AG10803 (cell line): Measurements from ENCODE around the gene PPP1CB.
A peak's percentile ranks its signal among the peaks of the same experiment; 100 is the strongest.
"Not testable (repeated sequence)": the region's sequence is repeated elsewhere in the genome, so short reads cannot be mapped to it uniquely, and the experiment has no call there.

Experiments used
- DNase-seq: peaks from one replicate; pipeline ENCODE4 v3.0.0; 2010; ENCODE audit warnings: low read depth
- H3K4me3 ChIP-seq: 2 replicates; pipeline ENCODE4 v1.5.1; 2011; ENCODE audit warnings: mild to moderate bottlenecking, low read length, control low read depth
- CTCF ChIP-seq: conservative IDR thresholded peaks from 2 replicates; pipeline ENCODE4 v1.5.1; 2011; ENCODE audit warnings: mild to moderate bottlenecking, low read length, control low read depth, inconsistent platforms

Gene PPP1CB

GRCh38 chr2:28725021-28725711 lies 26.5 kb upstream of the PPP1CB start:
- no peak for TF ChIP-seq CTCF
- H3K4me3 ChIP-seq = no peak overlapping the region
- no peak for DNase-seq

- H3K4me3 ChIP-seq = no peak overlapping the region
- no peak for TF ChIP-seq CTCF
- DNase-seq = no peak
These were observed 25.5 kb upstream of the PPP1CB start for GRCh38 chr2:28726177-28726576.

- no peak for TF ChIP-seq CTCF
- no peak overlapping the region for H3K4me3 ChIP-seq
- DNase-seq = peak; percentile 45
These were observed 21.9 kb upstream of the PPP1CB start for GRCh38 chr2:28729698-28730097.

DNA sequence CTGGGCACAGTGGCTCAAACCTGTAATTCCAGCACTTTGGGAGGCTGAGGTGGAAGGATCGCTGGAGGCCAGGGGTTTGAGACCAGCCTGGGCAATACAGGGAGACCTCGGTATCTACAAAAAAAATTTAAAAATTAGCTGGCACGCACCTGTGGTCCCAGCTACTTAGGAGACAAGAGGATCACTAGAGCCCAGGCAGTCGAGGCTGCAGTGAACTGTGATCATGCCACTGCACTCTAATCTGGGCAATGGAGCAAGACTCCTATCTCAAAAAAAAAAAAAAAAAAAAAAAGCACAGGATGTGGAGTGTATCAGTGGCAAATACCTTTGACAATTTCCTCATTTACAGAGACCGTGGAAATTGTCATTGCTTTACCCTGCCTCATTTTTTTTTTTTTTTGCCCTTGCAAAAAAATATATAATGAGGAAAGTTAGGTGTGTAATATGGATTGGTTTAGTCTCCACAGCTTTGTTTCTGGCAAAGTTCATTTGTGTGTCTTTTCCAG lies 20.9 kb upstream of the PPP1CB start:
- DNase-seq = no peak
- TF ChIP-seq CTCF = no peak
- no peak overlapping the region for H3K4me3 ChIP-seq

DNA sequence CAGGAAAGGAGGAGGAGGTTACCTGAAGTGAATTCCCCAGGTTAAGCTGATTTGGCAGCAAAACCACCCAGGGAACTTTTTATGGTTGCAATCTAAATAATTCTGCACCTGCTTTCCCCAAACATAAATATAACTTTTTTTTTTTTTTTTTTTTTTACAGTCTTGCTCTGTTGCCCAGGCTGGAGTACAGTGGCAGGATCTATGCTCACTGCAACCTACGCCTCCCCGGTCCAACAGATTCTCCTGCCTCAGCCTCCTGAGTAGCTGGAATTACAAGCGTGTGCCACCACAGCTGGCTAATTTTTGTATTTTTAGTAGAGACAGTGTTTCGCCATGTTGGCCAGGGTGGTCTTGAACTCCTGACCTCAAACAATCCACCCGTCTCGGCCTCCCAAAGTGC lies 16.1 kb upstream of the PPP1CB start:
- H3K4me3 ChIP-seq = no peak overlapping the region
- no peak for TF ChIP-seq CTCF
- no peak for DNase-seq

GRCh38 chr2:28736034-28736433 lies 15.6 kb upstream of the PPP1CB start:
- peak; percentile 61 for DNase-seq
- no peak overlapping the region for H3K4me3 ChIP-seq
- no peak for TF ChIP-seq CTCF

- no peak for TF ChIP-seq CTCF
- no peak overlapping the region for H3K4me3 ChIP-seq
- no peak for DNase-seq
These were observed 14.0 kb upstream of the PPP1CB start for GRCh38 chr2:28737655-28738054.

DNA sequence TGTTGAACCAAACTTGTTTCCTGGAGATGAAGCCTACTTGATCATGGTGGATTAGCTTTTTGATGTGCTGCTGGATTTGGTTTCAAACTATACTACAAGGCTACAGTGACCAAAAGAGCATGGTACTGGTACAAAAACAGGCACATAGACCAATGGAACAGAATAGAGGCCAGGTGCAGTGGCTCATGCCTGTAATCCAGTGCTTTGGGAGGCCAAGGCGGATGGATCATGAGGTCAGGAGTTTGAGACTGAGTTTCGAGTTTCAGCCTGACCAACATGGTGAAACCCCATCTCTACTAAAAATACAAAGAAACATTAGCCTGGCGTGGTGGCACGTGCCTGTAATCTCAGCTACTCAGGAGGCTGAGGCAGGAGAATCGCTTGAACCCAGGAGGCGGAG lies 9.0 kb upstream of the PPP1CB start:
- H3K4me3 ChIP-seq, DNase-seq: not testable (repeated sequence)
